Effector CD4-positive, alpha-beta T cell (primary cell): Measurements from ENCODE around the gene NCF1.
"Not testable (repeated sequence)": the region's sequence is repeated elsewhere in the genome, so short reads cannot be mapped to it uniquely, and the experiment has no call there.

Experiments used
- DNase-seq: peaks from one replicate; pipeline ENCODE4 v3.0.0-alpha.2; 2020

NCF1 gene

GRCh38 chr7:74788369-74789150 lies 14.7 kb downstream of the NCF1 start:
- peak; percentile 88 for DNase-seq

GRCh38 chr7:74789200-74789736 lies 15.5 kb downstream of the NCF1 start:
- DNase-seq: not testable (repeated sequence)

GRCh38 chr7:74797848-74798622 lies 24.2 kb downstream of the NCF1 start:
- DNase-seq: not testable (repeated sequence)

GRCh38 chr7:74798644-74799043 lies 24.8 kb downstream of the NCF1 start:
- not testable (repeated sequence) for DNase-seq

GRCh38 chr7:74815882-74816281 lies 42.1 kb downstream of the NCF1 start:
- not testable (repeated sequence) for DNase-seq

GRCh38 chr7:74820146-74820805 lies 46.5 kb downstream of the NCF1 start:
- not testable (repeated sequence) for DNase-seq

GRCh38 chr7:74821259-74821658 lies 47.4 kb downstream of the NCF1 start:
- not testable (repeated sequence) for DNase-seq

- DNase-seq: not testable (repeated sequence)
Observed at GRCh38 chr7:74829959-74830358, 56.1 kb downstream of the NCF1 start.

- not testable (repeated sequence) for DNase-seq
Observed at GRCh38 chr7:74830411-74830810, 56.6 kb downstream of the NCF1 start.
